Measurements from ENCODE around the gene CAPZA1.
"Not testable (repeated sequence)": the region's sequence is repeated elsewhere in the genome, so short reads cannot be mapped to it uniquely, and the experiment has no call there.

Gene CAPZA1

GRCh38 chr1:112629256-112629655 is 9.6 kb downstream of the CAPZA1 start:
- no peak for FAIRE-seq

- FAIRE-seq: no peak
These were observed 14.0 kb downstream of the CAPZA1 start for GRCh38 chr1:112633628-112634027.

- no peak for FAIRE-seq
These were observed 14.7 kb downstream of the CAPZA1 start for GRCh38 chr1:112634367-112634766.

- no peak for FAIRE-seq
These were observed 16.4 kb downstream of the CAPZA1 start for GRCh38 chr1:112636056-112636455.

- no peak for FAIRE-seq
These were observed 17.1 kb downstream of the CAPZA1 start for GRCh38 chr1:112636597-112637253.

- no peak for FAIRE-seq
These were observed 17.9 kb downstream of the CAPZA1 start for GRCh38 chr1:112637254-112638109.

- FAIRE-seq: no peak
These were observed 18.4 kb downstream of the CAPZA1 start for GRCh38 chr1:112638110-112638428.

- FAIRE-seq: not testable (repeated sequence)
These were observed 20.8 kb downstream of the CAPZA1 start for GRCh38 chr1:112640437-112640836.

- FAIRE-seq: no peak
These were observed 23.4 kb downstream of the CAPZA1 start for GRCh38 chr1:112643080-112643479.

GRCh38 chr1:112646225-112646624 is 26.6 kb downstream of the CAPZA1 start:
- FAIRE-seq: no peak

GRCh38 chr1:112651205-112651604 is 31.6 kb downstream of the CAPZA1 start:
- no peak for FAIRE-seq

GRCh38 chr1:112665857-112666256 is 46.2 kb downstream of the CAPZA1 start:
- FAIRE-seq: no peak

- no peak for FAIRE-seq
These were observed 47.3 kb downstream of the CAPZA1 start for GRCh38 chr1:112666946-112667345.

GRCh38 chr1:112672009-112672408 is 52.4 kb downstream of the CAPZA1 start:
- no peak for FAIRE-seq

- FAIRE-seq: no peak
These were observed 53.2 kb downstream of the CAPZA1 start for GRCh38 chr1:112672842-112673241.

GRCh38 chr1:112673592-112674439 is 54.2 kb downstream of the CAPZA1 start:
- FAIRE-seq: no peak

- no peak for FAIRE-seq
These were observed 54.9 kb downstream of the CAPZA1 start, which contains the start of gene MOV10 for GRCh38 chr1:112674440-112674985. Gene MOV10 (plus strand): TSS chr1:112674659. CDS start chr1:112674913, 254 bp downstream.

GRCh38 chr1:112674986-112675727 is 55.5 kb downstream of the CAPZA1 start:
- no peak for FAIRE-seq

- FAIRE-seq: no peak
These were observed 56.2 kb downstream of the CAPZA1 start for GRCh38 chr1:112675728-112676381.

- FAIRE-seq: no peak
These were observed 56.9 kb downstream of the CAPZA1 start for GRCh38 chr1:112676543-112676942.

GRCh38 chr1:112677501-112677900 is 57.9 kb downstream of the CAPZA1 start:
- no peak for FAIRE-seq

- FAIRE-seq: no peak
These were observed 59.0 kb downstream of the CAPZA1 start for GRCh38 chr1:112678605-112679004.
